ENCODE measurements around the gene GAB2. TPM values are rescaled to one million over a fixed set of nuclear protein-coding genes. Genes with fewer than 3 reads are reported as not detected.

Gene GAB2
- total RNA-seq, 1 donor from 2014 or later = 39.9 TPM

DNA sequence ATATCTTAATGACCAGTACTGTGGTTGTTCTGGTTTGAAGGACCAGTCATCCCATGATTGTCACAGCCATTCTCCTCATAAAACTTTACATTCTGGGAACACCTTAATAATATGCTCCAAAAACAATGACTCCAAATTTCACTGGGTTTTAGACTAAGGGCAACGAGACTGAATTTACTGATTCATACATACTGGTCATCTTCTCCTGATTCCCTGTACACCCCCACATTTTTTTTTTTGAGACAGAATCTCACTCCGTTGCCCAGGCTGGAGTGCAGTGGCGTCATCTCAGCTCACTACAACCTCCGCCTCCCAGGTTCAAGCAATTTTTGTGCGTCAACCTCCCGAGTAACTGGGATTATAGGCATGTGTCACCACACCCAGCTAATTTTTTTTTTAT lies 78.9 kb downstream of the GAB2 start:
- H3K36me3 Mint-ChIP-seq = peaks cover 10% of the 10 kb centered on the region
- peaks cover 28% of the 10 kb centered on the region for H3K4me1 Mint-ChIP-seq
- H3K9me3 Mint-ChIP-seq = peaks cover 12% of the 10 kb centered on the region
- no peak overlapping the region for H3K4me3 Mint-ChIP-seq
- H3K27ac Mint-ChIP-seq = no peak overlapping the region
- TF ChIP-seq, protein P1, sequence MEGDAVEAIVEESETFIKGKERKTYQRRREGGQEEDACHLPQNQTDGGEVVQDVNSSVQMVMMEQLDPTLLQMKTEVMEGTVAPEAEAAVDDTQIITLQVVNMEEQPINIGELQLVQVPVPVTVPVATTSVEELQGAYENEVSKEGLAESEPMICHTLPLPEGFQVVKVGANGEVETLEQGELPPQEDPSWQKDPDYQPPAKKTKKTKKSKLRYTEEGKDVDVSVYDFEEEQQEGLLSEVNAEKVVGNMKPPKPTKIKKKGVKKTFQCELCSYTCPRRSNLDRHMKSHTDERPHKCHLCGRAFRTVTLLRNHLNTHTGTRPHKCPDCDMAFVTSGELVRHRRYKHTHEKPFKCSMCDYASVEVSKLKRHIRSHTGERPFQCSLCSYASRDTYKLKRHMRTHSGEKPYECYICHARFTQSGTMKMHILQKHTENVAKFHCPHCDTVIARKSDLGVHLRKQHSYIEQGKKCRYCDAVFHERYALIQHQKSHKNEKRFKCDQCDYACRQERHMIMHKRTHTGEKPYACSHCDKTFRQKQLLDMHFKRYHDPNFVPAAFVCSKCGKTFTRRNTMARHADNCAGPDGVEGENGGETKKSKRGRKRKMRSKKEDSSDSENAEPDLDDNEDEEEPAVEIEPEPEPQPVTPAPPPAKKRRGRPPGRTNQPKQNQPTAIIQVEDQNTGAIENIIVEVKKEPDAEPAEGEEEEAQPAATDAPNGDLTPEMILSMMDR (IDR thresholded peaks at IDR 0.05; ENCODE audit: unreplicated experiment) = no peak
- H3K27me3 Mint-ChIP-seq (ENCODE audit: low read depth) = no peaks in the 10 kb centered on the region
- DNase-seq (ENCODE audit: low spot score in 2 of 2, unreplicated experiment in 2 of 2) = no peak

DNA sequence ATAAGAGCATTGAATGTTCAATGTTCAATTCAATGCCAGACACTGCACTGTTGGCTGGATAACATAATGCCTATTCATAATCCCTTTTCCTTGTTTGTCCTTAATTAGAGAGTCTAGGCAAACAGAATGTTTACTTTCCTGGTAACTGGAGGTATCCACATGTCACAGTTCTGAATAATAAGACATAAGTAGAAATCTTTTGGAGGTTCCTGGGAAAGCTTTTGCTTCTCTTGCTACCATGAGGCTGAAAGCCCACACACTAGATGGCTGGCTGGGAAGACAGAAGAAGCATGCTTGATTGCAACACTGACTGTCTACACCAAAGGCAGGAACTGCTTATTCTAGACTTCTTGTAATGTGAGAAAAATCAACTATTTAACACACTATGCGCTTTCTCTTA lies 79.5 kb downstream of the GAB2 start:
- H3K4me3 Mint-ChIP-seq = no peak overlapping the region
- H3K4me1 Mint-ChIP-seq = peaks cover 25% of the 10 kb centered on the region
- no peak overlapping the region for H3K27ac Mint-ChIP-seq

DNA sequence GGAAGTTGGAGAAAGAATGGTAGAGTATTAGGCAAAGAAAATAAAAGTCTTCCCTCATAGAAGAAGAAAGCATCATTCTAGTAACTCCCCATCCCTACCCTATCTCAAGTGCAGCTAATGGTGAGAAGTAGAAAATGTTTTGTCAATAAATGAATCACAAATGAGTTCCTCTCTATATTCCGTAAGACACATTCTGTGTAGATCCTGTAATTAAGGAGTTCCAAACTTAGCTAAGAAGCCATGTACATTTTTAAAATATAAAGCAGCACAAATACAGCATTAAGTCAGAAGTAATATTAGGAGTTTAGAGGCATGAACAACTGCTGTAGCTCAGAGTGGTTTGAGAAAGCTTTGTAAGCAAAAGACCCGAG lies 80.1 kb downstream of the GAB2 start:
- H3K27ac Mint-ChIP-seq = no peak overlapping the region
- TF ChIP-seq, protein P1 (IDR thresholded peaks at IDR 0.05; ENCODE audit: unreplicated experiment) = no peak
- DNase-seq (ENCODE audit: low spot score in 2 of 2, unreplicated experiment in 2 of 2) = no peak
- no peaks in the 10 kb centered on the region for H3K27me3 Mint-ChIP-seq (ENCODE audit: low read depth)
- H3K36me3 Mint-ChIP-seq = peaks cover 10% of the 10 kb centered on the region
- H3K4me1 Mint-ChIP-seq = peaks cover 28% of the 10 kb centered on the region
- no peak overlapping the region for H3K4me3 Mint-ChIP-seq
- peaks cover 12% of the 10 kb centered on the region for H3K9me3 Mint-ChIP-seq

More for the DNA sequence above, 79.5 kb downstream of the GAB2 start:
- H3K9me3 Mint-ChIP-seq = peaks cover 12% of the 10 kb centered on the region
- H3K36me3 Mint-ChIP-seq = peaks cover 10% of the 10 kb centered on the region
- H3K27me3 Mint-ChIP-seq (ENCODE audit: low read depth) = no peaks in the 10 kb centered on the region
- DNase-seq (ENCODE audit: low spot score in 2 of 2, unreplicated experiment in 2 of 2) = no peak
- TF ChIP-seq, protein P1 (IDR thresholded peaks at IDR 0.05; ENCODE audit: unreplicated experiment) = no peak

DNA sequence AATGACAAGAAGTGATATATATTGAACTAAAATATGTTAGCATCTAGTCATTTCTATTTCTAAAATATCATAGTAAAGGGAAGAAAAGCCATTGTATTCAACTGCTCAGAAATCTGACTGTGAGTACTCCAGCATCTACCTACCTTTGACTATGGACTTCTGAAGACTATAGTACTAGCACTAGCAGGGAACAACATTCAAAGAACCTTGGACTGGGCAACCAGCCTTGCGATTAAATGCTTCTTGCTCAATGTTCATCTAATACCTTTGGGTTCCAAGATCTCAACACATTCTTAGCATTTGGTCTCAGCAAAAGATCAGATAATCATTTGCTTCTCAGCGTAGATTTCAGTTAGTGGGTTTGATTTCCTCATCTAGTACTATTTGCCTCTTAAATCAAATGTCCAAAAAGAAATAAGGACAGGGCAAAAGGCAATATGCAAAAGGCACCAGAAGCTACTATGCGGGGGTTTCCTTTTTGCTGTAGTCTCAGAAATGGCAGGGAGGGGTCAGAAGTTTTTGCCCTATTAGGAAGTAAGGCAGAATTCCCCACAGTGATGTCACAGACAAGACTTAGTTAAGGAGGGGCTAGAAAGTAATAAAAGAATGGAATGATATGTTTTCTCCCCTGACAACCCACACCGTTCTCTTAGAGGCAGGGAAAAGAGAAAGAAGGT lies 80.6 kb downstream of the GAB2 start:
- peaks cover 10% of the 10 kb centered on the region for H3K36me3 Mint-ChIP-seq
- peaks cover 33% of the 10 kb centered on the region for H3K4me1 Mint-ChIP-seq

DNA sequence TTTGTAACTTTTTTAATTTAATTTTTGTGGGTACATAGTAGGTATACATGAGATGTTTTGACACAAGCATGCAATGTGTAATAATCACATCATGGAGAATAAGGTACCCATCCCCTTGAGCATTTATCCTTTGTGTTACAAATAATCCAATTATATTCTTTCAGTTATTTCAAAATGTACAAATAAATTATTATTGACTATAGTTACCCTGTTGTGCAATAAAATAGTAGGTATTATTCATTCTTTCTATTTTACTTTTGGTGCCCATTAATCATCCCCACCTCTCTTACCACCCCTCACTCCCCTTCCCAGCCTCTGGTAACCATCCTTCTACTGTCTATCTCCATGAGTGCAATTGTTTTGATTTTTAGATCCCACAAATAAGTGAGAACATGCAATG lies 83.5 kb downstream of the GAB2 start:
- Mint-ChIP-seq H3K4me3 (no peak overlapping the region), H3K27me3 (ENCODE audit: low read depth) (no peaks in the 10 kb centered on the region), H3K27ac (no peak overlapping the region), H3K4me1 (peaks cover 23% of the 10 kb centered on the region), H3K9me3 (peaks cover 15% of the 10 kb centered on the region), H3K36me3 (peaks cover 10% of the 10 kb centered on the region)
- no peak for DNase-seq (ENCODE audit: low spot score in 2 of 2, unreplicated experiment in 2 of 2)
- TF ChIP-seq, protein P1 (IDR thresholded peaks at IDR 0.05; ENCODE audit: unreplicated experiment) = no peak

More for the DNA sequence above, 80.6 kb downstream of the GAB2 start:
- TF ChIP-seq, protein P1 (IDR thresholded peaks at IDR 0.05; ENCODE audit: unreplicated experiment) = no peak
- H3K4me3 Mint-ChIP-seq = no peak overlapping the region
- no peaks in the 10 kb centered on the region for H3K27me3 Mint-ChIP-seq (ENCODE audit: low read depth)
- no peak overlapping the region for H3K27ac Mint-ChIP-seq
- peaks cover 12% of the 10 kb centered on the region for H3K9me3 Mint-ChIP-seq
- no peak for DNase-seq (ENCODE audit: low spot score in 2 of 2, unreplicated experiment in 2 of 2)

Data from mesothelial cell of epicardium (in vitro differentiated cells).